ENCODE measurements around the gene PPARA. TPM values are rescaled to one million over a fixed set of nuclear protein-coding genes. Genes with fewer than 3 reads are reported as not detected.

PPARA gene
- total RNA-seq, 3 donors from 2014 or later (not counting 1 experiment from before 2014, with no cell fraction given) = 20.1 to 27.8 (median 27.0) TPM

DNA sequence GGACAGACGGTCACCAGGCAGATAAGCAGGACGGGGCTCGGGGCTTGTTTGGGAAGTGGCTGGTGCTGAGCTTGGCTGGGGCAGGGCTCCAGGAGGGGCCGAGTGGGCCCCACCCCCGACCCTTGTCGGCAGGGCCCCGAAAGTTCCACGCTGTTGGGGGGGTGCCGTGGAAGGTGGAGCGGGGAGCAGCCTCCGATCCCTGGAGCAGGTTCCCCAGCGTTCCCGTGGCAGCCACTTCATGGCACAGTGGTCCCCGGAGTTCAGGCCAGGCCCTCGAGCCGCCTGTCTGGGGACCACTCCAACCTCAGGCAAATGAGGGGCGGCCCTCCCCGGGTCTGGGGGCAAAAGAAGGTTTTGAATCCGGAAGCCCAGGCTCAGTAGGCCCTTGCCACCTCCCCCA is 46.7 kb upstream of the PPARA start:
- intact Hi-C loops (cut with micrococcal nuclease) = no loop called here
- no peak overlapping the region for H3K4me3 Mint-ChIP-seq
- WGBS (ENCODE audit: insufficient coverage) = 94% methylated on average over 19 of the region's 19 CpGs
- no peaks in the 10 kb centered on the region for H3K4me1 Mint-ChIP-seq
- no peaks in the 10 kb centered on the region for H3K27me3 Mint-ChIP-seq (ENCODE audit: low read depth in 2 of 2)
- DNase-seq = no peak
- no peaks in the 10 kb centered on the region for H3K4me1 ChIP-seq (ENCODE audit: control insufficient read depth, insufficient read depth, low read length)
- peaks cover 14% of the 10 kb centered on the region for H3K36me3 ChIP-seq (ENCODE audit: control insufficient read depth, insufficient read depth, low read length)
- H3K9me3 ChIP-seq (ENCODE audit: control insufficient read depth, insufficient read depth, low read length) = no peaks in the 10 kb centered on the region
- no peak overlapping the region for H3K4me3 ChIP-seq (ENCODE audit: low read length)
- H3K27ac Mint-ChIP-seq = no peak overlapping the region
- H3K36me3 Mint-ChIP-seq = no peaks in the 10 kb centered on the region
- TF ChIP-seq, protein P1, sequence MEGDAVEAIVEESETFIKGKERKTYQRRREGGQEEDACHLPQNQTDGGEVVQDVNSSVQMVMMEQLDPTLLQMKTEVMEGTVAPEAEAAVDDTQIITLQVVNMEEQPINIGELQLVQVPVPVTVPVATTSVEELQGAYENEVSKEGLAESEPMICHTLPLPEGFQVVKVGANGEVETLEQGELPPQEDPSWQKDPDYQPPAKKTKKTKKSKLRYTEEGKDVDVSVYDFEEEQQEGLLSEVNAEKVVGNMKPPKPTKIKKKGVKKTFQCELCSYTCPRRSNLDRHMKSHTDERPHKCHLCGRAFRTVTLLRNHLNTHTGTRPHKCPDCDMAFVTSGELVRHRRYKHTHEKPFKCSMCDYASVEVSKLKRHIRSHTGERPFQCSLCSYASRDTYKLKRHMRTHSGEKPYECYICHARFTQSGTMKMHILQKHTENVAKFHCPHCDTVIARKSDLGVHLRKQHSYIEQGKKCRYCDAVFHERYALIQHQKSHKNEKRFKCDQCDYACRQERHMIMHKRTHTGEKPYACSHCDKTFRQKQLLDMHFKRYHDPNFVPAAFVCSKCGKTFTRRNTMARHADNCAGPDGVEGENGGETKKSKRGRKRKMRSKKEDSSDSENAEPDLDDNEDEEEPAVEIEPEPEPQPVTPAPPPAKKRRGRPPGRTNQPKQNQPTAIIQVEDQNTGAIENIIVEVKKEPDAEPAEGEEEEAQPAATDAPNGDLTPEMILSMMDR (IDR thresholded peaks at IDR 0.05) = no peak
- no peak for ATAC-seq
- no peaks in the 10 kb centered on the region for H3K27me3 ChIP-seq (ENCODE audit: control insufficient read depth, insufficient read depth, low read length)
- no peak overlapping the region for H3K27ac ChIP-seq (ENCODE audit: low read length)
- H3K9me3 Mint-ChIP-seq = no peaks in the 10 kb centered on the region

DNA sequence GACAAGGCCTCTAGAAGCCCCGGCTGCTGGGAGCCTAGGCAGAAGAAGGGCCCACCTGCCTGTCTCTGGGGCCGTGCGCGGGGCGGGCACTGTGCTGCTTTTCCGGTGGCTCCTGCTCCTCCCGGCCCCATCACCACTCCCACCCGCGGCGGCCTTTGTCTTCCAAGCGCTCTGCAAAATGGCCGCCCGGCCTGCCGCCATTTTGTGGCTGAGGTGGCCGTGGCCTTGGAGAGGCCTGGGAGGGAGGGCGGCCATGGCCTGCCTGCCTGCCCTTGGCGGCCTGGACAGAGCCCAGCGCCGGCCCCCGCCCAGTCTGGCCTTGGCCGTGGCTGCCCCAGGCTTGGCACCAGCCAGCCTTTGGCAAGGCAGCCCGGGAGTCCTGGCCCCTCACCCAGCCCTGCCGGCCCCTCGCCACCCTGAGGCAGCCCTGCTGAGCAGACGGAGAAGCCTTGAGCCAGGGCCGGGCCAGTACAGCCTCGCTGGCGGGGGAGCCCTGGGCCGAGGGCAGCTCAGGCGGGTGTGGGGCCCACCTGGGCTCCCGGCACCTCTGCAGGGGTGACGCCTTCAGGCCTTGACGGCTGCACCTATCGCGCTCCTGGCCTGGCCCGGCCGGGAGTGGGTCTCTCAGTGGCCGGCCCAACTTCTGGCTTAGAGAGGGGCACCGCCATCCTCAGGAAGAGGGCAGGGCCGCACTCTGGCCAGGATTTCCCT is 46.0 kb upstream of the PPARA start:
- DNase-seq (no peak), ATAC-seq (no peak)
- Mint-ChIP-seq H3K36me3 (no peaks in the 10 kb centered on the region), H3K4me1 (no peaks in the 10 kb centered on the region), H3K9me3 (no peaks in the 10 kb centered on the region), H3K27me3 (ENCODE audit: low read depth in 2 of 2) (no peaks in the 10 kb centered on the region), H3K27ac (no peak overlapping the region), H3K4me3 (no peak overlapping the region)
- WGBS (ENCODE audit: insufficient coverage) = 95% methylated on average over 40 of the region's 40 CpGs
- H3K4me1 ChIP-seq (ENCODE audit: control insufficient read depth, insufficient read depth, low read length) = no peaks in the 10 kb centered on the region
- no peak overlapping the region for H3K4me3 ChIP-seq (ENCODE audit: low read length)
- no peaks in the 10 kb centered on the region for H3K27me3 ChIP-seq (ENCODE audit: control insufficient read depth, insufficient read depth, low read length)
- TF ChIP-seq, protein P1 (IDR thresholded peaks at IDR 0.05) = no peak
- intact Hi-C loops (cut with micrococcal nuclease) = no loop called here
- no peaks in the 10 kb centered on the region for H3K9me3 ChIP-seq (ENCODE audit: control insufficient read depth, insufficient read depth, low read length)
- no peak overlapping the region for H3K27ac ChIP-seq (ENCODE audit: low read length)
- H3K36me3 ChIP-seq (ENCODE audit: control insufficient read depth, insufficient read depth, low read length) = peaks cover 10% of the 10 kb centered on the region

DNA sequence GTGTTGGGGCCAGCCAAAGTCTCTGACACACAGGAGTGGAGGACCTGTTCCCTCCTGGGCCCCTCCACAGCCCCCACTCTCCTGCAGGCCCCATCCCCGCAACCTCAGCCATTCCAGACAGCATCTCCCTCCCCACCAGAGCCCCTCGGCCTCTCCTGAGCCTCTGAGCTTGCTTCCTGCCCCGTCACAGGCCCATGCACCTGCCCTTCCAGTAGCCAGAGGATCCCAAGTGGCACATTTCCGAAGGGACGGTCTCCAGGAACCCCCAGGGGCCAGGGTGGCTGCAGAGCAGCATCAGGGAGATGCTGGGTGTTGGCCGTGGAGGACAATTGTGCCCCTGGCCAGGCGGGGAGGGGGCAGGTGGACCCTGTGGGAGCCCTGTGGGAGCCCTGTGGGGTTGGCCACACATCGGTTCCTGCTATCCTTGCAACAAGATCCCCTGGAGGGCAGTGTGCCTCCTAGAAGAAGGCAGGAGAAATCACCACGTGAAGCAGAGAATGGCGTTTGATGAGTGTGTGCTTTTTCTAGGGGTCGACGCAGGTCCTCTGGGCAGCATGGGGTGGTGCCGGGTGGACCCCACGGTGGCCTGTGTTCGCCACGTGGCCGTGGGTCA is 45.3 kb upstream of the PPARA start:
- no peaks in the 10 kb centered on the region for H3K9me3 ChIP-seq (ENCODE audit: control insufficient read depth, insufficient read depth, low read length)
- Mint-ChIP-seq H3K36me3 (no peaks in the 10 kb centered on the region), H3K27ac (no peak overlapping the region), H3K4me3 (no peak overlapping the region), H3K27me3 (ENCODE audit: low read depth in 2 of 2) (no peaks in the 10 kb centered on the region), H3K9me3 (no peaks in the 10 kb centered on the region), H3K4me1 (no peaks in the 10 kb centered on the region)
- no peaks in the 10 kb centered on the region for H3K4me1 ChIP-seq (ENCODE audit: control insufficient read depth, insufficient read depth, low read length)
- 85% methylated on average over 17 of the region's 17 CpGs for WGBS (ENCODE audit: insufficient coverage)
- DNase-seq (no peak), ATAC-seq (no peak)
- H3K36me3 ChIP-seq (ENCODE audit: control insufficient read depth, insufficient read depth, low read length) = peaks cover 6% of the 10 kb centered on the region
- no peaks in the 10 kb centered on the region for H3K27me3 ChIP-seq (ENCODE audit: control insufficient read depth, insufficient read depth, low read length)
- H3K4me3 ChIP-seq (ENCODE audit: low read length) = no peak overlapping the region
- H3K27ac ChIP-seq (ENCODE audit: low read length) = no peak overlapping the region
- TF ChIP-seq, protein P1 (IDR thresholded peaks at IDR 0.05) = no peak
- intact Hi-C loops (cut with micrococcal nuclease) = no loop called here

Measured in natural killer cell (primary cell).